HG02759 (cell line): Measurements from ENCODE around the gene ZNF532.

ENCODE experiments used
- ATAC-seq: cut with Tn5 transposase; IDR thresholded peaks from one replicate; pipeline ENCODE4 v1.9.1; 2021; ENCODE audit warnings: mild to moderate bottlenecking, moderate library complexity; ENCODE audit not compliant: unreplicated experiment

The ZNF532 gene

DNA sequence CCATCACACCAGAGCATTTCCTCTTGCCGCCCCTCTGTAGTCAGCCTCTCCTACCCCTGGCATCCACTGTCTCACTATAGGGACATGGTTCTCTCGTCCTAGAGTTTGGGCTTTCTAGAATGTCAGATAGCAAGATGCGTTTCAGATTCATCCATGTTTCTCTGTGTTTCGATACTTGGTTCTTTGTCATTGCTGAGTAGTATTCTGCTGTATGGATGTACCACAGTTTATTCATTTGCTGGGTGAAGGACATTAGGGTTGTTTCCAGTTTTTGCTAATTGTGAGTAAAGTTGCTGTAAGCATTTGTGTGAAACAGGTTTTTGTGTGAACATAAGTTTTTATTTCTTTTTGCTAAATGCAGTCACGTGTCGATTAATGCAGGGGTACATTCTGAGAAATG, 3.8 kb downstream of the ZNF532 start:
- no peak for ATAC-seq

DNA sequence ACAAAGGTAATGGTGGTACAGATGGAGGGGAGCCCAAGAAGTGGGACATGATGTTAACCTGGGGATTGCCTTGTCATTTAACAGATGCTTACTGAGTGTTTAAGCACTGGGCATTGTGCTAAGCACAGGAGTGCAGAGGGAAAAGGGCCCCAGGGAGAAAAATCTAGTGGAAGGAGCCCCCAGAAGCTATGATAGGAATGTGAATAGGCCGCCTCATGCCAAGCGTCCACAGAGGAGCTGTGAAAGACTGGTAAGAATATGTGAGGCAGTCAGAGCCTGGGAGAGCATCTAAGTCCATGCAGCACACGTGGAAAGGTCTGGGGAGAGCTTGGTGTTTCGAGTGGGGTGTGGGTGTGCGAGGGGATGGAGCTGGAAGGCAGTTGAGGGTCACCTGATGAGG, 5.5 kb downstream of the ZNF532 start:
- no peak for ATAC-seq

DNA sequence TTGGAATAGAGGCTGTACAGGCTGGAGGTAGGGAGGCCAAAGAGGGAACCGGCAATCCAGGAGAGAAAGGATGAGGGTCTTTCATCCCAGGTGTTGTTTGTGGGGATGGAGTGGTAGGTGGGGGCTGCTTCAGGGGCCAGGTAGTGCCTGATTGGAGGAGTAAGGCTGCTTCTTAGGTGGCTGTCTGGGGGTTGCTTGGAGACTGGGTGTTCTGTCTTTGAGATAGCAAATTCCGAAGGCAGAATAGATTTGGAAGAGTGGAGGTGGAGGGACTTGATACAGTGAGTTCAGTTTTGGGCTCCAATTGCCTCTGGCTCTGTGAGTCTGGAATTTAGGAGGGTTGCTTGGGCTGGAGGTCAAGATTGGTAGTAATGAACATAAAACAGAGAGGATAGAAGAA, 5.9 kb downstream of the ZNF532 start:
- ATAC-seq, result no peak

DNA sequence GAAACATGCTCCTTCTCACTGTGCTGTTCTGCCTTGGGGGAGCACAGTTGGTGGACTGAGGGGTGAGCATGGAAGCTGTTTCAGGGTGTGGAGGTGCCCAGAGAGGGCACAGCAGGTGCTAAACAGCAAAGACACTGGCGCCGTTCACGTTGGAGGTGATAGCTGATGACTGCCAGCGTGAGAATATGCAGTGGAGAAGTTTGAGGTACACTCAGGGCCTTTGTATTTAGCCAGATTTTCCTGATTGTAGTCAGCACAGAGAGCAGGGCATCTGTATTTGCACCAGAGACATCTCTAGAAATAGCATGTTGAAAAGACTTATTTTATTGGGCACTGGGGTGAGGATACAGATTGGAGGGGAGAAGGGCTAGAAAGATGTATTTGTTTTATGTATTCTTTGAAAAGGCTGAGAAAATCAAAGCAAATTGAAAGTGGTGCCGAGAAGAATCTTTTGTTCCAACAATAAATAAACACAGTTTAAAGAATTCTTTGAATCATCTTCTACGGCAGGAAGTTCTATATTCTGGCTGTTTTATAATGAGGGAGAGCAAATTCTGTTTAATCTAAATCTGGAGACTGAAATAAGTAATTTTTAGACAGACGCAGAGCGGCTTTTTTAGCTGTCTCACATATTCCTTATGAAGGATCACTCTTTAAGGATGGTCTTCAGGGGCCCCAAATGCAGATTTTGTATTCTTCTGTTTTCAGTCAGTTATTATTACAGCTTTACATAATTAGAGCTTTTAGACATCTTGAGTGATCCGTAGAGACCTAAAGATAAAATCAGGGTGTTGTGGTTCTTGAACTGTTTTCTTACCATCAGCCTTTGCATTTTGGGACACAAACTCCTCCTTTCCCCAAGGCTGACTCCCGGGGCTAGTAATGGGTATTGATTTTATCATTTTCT, 7.1 kb downstream of the ZNF532 start:
- ATAC-seq, result no peak

DNA sequence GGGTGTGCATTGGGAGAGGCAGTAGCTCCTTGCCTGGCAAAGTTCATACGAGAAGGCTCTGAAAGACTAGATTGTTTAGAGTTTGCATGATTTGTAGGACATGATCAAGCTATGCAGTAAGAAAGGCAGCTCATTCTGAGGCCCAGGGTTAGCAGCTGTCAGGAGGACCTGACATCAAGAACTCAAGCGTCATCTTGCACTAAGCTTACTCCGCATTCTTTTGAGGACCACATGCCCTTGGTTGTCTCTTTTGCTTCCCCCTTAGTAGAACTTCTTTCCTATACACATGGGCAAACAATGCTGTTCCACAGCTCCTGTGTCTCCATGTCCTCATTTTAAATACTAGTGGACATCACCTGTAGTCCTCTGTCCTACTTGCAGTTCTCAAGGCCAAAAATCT, 14.0 kb downstream of the ZNF532 start:
- ATAC-seq, result no peak

DNA sequence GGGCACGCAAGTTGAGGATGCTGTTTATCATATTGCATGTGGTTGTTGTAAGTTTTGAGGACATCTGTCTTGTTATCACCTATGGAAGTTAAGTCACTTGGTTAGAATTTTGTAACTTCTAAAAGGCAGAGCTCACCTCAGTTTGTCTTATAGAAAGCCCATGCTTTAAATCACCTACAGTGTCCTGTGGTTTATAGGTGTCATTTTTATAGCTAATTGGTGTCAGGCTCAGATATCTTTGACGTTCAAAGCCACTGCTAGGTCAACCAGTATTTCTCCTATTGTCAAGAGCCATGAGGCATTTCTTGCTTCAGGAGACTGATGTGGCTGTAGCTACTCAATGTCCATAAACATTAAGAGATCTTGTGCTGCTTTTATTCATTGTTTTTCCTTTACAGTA, 16.8 kb downstream of the ZNF532 start:
- ATAC-seq, result no peak

DNA sequence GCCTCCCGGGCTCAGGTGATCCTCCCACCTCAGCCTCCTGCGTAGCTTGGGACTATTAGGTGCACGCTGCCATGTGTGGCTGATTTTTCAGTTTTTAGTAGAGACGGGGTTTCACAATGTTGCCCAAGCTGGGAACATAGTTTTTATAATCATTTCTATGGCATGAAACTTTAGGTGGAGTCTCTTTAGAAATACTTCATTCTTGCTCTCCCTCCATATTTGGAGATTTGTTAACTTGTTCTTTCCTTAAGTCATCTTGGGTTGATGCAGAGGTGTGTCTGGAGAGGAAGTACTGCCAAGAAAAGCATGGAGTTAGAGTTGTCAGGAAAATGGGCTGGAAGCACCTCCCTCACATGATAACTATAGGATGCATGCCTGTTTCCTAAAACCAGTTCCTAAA, 17.4 kb downstream of the ZNF532 start:
- ATAC-seq, result no peak

DNA sequence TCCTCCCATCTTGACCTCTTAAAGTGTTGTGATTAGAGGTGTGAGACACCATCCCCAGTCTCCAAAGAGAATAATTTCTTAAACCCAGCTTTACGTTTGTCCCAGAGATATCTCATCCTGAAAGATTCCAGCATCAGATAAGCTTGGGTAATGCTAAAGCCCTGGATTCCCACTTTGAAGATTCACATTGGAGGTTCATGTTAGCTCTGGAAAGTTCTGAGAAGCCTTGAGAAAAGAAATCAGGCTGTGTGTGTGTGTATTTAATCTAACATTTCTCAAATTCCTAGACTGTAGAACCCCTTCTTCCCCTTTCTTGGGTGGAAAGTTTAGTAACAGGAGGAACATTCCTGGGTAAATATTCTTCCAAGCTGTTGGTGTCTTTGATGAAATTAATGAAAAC, 18.0 kb downstream of the ZNF532 start:
- no peak for ATAC-seq

DNA sequence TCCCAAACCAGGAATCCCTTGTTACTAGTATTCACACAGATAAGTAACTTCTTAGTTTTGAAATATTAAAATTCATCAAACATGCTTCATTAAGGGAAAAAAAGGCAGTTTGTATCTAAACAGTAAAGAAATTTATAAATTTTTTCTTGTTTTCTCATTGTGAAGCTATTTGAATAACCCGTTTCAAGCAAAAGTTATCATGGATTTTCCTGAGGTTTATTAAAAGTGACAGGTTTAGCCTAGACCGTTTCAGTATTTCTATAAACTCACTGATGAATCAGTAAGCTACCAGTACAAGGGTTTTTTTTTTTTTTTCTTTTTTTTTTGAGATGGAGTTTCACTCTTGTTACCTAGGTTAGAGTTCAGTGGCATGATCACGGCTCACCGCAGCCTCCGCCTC, 20.0 kb downstream of the ZNF532 start:
- no peak for ATAC-seq

DNA sequence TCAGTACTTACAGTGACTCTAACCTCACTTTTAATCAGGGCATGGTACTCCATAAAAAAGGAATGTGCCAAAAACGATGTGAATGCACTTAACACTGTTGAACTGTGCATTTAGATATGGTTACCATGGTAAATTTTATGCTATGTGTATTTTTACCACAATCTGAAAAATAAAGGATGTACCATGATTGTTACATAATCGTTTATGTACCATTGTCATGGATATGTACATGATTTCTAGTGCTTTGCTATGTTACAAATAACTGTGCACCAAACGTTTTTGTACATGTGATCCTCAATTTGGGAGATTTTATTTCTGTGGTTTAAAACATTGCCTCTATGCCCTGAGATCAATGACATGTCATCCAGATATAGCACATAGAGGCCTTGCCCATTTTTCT, 21.8 kb downstream of the ZNF532 start:
- ATAC-seq, result no peak

DNA sequence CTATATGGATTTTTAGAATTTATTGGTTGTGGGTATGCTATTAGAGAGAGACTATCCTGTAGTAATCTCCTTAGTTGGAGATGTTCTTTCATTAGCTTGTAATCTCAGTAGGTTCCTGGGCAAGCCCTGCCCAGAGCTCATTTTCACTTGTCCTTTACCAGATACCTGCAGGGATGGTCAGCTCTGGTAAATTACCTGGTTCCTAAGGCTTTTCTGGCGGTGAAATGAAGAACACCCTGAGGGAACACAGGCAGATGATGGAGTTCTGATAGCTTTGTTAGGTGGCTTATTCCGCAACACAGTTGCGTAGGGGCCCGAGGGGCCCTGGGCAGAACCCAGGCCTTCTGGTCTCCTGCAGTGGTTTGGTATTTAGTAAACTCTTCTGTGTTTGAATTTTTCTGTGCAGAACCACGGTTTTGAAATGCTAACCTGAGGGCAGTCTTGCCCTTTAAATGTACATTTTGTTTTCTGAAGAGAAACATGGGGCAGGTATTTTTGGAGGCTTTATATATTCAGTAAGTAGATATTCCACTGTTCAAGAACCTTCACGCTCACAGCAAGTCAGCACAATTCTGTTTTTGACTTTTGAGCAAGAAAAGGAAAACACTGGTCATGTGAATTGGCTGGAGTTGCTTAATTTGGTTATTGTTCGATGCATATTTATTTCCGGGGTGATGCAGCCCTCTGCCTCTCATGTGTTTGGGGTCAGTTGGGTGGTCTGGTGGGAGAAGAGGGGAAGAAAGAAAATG, 22.4 kb downstream of the ZNF532 start:
- no peak for ATAC-seq

DNA sequence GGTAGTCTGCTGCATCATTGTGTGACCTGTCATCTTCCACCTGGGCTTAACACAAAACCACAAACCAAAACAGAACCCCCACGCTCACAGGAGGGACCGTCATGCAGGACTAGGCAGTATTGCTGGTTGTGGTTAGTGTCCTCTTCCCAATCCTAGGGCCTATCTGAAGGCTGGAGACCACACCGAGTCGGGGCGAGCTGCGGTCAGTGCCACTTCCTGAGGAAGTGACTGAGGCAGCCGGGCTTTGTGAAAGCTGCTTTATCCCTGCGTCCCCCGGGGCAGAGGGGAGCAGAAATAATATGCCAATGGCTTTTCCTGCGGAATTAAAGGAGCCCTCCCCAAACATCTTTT, 22.9 kb downstream of the ZNF532 start:
- peak; percentile 91 for ATAC-seq

DNA sequence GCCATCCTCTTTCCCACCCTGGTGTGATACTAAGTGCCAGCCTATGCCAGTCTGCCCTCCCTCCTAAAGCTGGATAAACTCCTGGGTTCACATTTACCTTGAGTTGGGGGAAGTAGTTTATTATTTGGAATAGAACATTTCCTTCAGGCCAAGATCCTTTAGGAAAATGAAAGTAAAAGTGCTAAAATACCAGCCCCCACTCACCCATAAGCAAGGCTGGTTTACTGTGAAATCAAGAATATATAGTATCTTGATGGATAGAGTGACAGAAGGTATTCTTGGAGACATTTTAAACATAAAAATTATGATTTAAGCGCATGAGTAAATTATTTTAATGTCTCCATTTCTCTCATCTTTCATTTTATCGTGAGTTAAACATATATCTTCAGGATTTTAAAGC, 27.1 kb downstream of the ZNF532 start:
- ATAC-seq, result no peak

DNA sequence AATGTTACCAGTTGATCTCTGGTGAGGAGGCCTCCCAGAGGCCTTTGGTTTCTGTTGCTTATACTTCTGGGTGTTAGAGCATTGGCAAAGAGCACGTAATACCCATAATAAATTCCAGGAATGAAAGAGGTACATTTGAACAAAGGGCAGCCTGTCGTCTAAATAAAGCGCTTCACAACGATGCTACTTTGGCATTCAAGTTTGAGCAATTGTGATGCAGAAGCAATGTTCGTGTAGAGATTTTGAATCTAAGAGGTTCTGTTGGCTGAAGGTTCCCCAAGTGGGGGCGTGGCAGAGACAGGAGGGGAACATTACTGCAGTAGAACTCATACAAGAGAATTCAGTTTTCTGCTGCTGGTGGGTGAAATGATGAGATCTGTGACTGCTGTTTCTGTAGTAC, 27.8 kb downstream of the ZNF532 start:
- no peak for ATAC-seq

DNA sequence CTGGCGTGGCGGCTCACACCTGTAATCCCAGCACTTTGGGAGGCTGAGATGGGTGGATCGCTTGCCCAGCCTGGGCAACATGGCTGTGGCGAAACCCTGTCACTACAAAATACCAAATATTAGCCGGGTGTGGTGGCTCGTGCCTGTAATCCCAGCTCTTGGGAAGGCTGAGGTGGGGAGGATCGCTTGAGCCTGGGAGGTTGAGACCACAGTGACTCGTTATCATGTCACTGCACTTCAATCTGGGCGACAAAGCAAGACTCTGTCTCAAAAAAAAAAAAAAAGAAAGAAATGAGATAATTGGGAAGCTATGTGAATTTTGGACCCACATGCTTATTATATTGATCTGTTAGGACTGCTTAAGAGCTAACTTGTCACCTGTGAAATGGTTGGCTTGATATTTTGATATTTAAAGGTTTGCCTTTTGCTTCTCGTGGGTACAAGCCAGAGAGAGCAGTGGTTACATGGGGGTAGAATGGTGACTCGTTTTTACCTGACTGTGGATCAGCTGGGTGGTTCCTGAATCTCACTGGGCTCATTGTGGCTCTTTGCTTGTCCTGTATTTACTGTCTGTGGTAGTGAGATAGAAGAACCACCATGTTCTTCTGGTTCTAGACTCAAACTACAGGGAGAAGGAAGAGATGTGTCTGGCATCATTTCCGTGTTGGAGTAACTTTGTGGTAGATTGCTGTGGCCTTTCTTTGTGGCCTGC, 28.9 kb downstream of the ZNF532 start:
- no peak for ATAC-seq

DNA sequence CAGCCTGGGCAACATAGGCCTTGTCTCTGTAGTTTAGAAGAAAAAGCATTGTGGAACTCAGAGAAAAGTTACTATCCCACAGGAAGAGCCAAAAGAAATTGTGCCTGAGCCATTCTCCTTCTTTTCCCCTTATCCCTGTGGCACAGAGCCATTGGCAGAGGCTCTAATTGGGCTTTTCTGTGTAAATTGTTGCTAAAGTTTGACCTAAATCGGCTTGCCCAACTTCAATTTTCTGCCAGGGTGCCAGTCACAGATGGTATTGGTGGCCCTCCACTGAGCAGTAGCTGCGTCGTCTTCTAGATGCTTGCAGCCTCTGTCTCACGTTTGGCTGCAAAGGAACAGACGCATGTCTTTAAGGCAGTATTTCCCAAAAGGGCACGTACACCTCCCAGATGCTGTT, 30.3 kb downstream of the ZNF532 start:
- ATAC-seq, result no peak

DNA sequence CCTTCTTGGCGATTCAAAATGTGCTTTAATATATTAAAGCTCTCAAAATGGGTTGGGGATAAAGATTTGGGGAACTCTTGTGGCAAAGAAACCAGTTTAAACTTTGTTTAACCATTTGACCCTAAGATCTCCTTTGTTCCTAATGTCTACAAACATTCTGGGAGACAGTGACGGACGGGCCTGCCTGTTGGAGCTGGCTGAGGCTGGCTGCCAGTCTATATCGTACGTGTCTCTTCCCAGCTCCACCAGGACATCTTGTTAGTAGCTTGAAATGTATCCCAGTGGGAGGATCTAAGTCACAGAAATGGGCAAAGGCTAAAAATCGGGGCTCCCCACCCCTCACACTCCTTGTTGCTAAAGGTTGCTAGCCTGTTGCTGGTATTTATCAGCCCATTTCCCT, 30.7 kb downstream of the ZNF532 start:
- ATAC-seq, result no peak

DNA sequence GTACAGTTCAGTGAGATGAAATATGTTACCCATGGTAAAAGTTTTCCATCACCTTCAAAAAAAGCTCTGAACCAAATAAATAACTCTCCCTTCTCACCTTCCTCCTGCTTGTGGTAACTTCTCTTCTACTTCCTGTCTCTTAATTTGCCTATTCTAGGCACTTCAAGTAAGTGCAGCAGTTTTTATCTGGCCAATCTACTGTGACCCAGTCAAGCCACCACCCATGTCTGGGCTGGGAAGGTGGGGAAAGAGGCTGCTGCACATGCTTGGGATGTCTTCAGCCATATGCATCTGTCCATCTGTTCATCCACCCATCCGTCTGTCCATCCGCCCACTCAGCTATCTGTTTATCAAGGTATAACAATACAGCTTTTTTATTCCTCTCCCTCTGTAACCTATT, 31.6 kb downstream of the ZNF532 start:
- peak; percentile 87 for ATAC-seq

DNA sequence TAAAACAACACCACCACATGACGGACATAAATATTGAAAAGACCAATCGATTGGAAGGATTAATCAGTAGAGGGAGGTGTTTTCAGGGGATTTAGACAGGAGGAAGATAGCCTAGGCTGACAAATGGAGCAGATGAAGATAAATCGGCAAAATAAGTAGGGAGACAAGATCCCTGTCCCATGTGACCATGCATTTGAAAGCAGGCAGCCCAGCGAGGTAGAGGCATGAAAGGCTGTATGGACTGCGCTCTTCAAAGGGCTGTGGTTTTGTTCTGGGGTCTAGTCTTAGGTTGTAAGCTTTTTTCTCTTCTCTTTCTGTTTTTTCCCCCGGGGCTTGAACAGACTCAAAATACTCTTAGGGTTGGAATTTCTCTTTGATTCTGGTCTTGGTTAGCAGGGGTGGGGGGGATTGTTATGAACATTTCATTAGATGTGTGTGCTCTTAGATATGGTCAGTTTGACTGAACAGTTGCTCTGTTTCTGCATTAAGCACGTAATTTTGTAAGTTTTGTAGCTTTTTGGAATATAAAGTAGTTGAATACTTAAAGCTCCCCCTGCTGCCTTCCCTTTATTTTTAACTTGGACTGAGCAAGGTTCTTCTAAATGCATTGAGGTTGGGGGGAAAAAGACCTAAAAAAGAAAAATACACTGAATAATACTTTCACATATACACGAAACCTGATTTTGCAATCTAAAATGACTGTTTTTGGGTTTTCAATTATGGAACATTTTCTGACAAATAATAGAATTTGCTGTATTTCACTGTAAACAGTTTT, 32.2 kb downstream of the ZNF532 start:
- peak; percentile 38 for ATAC-seq

DNA sequence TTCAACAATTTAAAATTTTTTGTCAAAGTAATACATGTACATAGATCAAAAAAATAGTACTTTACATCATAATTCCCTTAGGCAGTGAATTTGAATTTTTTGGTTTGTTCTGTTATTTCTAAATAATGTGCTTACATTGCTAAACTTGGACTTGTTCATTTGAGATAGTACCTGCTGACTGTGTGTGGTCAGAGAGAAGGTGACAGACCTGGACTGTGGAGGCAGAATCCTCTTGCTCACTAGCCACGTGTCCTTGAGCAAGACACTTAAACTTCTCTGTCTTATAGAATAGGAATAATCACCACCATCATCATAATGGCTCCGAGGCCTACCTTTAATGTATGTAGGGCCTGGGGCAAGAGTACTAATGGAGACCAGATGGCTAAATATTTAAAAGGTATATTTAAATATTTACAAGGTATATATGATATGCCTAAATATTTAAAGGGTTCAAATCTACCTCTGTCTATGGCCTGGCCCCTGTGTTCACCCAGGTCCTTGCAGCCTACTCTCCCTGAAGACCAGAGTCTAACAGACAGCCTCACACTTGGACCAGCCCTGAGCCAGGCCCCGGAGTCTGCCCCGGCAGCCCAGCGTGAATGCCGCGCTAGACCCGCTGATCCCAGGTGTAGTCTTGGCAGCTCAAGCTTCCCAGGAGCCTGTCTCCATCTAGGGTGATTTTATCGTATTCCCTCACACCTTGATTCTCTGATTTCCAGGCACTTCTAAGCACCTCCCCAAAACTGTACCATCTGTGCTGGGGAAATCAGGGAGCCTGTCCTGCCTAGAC, 33.5 kb downstream of the ZNF532 start:
- ATAC-seq, result no peak
